Measurements from ENCODE around the gene COL17A1.

The COL17A1 gene

DNA sequence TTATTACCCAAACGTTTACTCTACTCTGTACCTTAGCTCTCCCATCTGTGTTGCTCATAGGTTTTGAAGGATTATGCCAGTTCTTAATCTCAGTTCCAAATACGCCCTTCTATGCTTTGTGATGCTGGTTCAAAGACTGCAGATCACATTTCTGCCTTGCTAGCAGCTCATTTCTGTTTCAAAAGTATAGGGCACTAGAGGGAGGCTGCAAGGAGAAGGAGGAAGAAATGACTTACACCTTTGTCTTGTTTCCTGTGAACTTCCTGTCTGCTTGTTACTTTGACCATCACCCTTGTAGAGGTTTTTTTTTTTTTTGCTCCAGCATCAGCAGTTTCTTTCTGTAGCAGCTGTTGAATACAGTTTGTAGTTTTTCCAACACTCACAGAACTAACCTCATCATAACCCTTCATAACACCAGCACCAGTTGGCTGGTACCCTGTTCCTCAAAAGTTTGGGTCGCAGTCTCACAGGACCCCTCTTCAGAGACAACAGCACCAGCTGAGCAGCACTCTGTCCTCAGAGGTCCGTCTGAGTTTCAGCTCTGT is 102.2 kb downstream of the COL17A1 start:
- H3K9ac ChIP-seq (ENCODE audit: low read depth, low read length) = peak overlapping the region; percentile 23
- H3K79me2 ChIP-seq (ENCODE audit: insufficient read depth, low read length) = peaks cover 95% of the 10 kb centered on the region
- H3K4me2 ChIP-seq (ENCODE audit: insufficient read depth, low read length) = peak overlapping the region; percentile 34

DNA sequence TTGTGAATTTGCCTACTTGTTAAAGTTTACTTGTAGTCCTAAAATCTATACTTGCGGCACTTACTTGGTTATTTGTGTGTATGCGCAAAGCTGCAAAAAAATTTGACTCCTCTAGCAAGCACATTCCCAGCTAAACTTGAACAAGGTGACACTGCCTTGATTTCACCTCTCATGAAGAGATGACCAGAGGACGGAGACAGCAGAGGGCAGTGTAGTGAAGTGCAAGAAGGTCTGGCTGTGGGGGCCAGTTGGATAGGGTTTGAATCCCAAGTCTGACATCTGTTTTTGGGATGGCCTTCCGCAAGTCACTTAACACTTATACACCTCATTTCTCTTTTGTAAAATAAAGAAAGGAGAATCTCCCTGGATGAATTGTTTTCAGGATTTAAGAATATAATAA is 103.0 kb downstream of the COL17A1 start:
- 0 out of 2 replicates have a peak overlapping the region, but pooled peaks have one; percentile 25 for H3K4me2 ChIP-seq (ENCODE audit: insufficient read depth, low read length)
- no peak overlapping the region for H3K4me3 ChIP-seq (ENCODE audit: low read depth in 1 of 2, low read length in 2 of 2)
- peaks cover 95% of the 10 kb centered on the region for H3K79me2 ChIP-seq (ENCODE audit: insufficient read depth, low read length)
- H3K9me3 ChIP-seq (ENCODE audit: insufficient read depth, low read length, severe bottlenecking) = no peaks in the 10 kb centered on the region
- peaks cover 26% of the 10 kb centered on the region for H3K4me1 ChIP-seq (ENCODE audit: insufficient read depth, low read length)
- no peaks in the 10 kb centered on the region for H3K36me3 ChIP-seq (ENCODE audit: insufficient read depth, low read length)
- no peaks in the 10 kb centered on the region for H3K27me3 ChIP-seq (ENCODE audit: insufficient read depth, low read length, poor library complexity)
- peaks cover 21% of the 10 kb centered on the region for H4K20me1 ChIP-seq (ENCODE audit: insufficient read depth, low read length)
- DNase-seq = no peak
- no peak overlapping the region for H3K9ac ChIP-seq (ENCODE audit: low read depth, low read length)
- no peak for ATAC-seq (ENCODE audit: insufficient read depth, low read depth)
- no peak overlapping the region for H3K27ac ChIP-seq (ENCODE audit: low read length)
- TF ChIP-seq, protein P1, sequence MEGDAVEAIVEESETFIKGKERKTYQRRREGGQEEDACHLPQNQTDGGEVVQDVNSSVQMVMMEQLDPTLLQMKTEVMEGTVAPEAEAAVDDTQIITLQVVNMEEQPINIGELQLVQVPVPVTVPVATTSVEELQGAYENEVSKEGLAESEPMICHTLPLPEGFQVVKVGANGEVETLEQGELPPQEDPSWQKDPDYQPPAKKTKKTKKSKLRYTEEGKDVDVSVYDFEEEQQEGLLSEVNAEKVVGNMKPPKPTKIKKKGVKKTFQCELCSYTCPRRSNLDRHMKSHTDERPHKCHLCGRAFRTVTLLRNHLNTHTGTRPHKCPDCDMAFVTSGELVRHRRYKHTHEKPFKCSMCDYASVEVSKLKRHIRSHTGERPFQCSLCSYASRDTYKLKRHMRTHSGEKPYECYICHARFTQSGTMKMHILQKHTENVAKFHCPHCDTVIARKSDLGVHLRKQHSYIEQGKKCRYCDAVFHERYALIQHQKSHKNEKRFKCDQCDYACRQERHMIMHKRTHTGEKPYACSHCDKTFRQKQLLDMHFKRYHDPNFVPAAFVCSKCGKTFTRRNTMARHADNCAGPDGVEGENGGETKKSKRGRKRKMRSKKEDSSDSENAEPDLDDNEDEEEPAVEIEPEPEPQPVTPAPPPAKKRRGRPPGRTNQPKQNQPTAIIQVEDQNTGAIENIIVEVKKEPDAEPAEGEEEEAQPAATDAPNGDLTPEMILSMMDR (IDR thresholded peaks at IDR 0.05; ENCODE audit: borderline replicate concordance, extremely low read depth, low read length, poor library complexity, severe bottlenecking) = no peak
- TF ChIP-seq EZH2 (IDR thresholded peaks at IDR 0.05; ENCODE audit: borderline replicate concordance, low read depth, low read length, severe bottlenecking) = no peak
- H2AFZ ChIP-seq (ENCODE audit: low read depth, low read length) = no peak overlapping the region

More for the DNA sequence above, 102.2 kb downstream of the COL17A1 start:
- TF ChIP-seq EZH2 (IDR thresholded peaks at IDR 0.05; ENCODE audit: borderline replicate concordance, low read depth, low read length, severe bottlenecking) = no peak
- TF ChIP-seq, protein P1 (IDR thresholded peaks at IDR 0.05; ENCODE audit: borderline replicate concordance, extremely low read depth, low read length, poor library complexity, severe bottlenecking) = no peak
- Histone ChIP-seq H2AFZ (ENCODE audit: low read depth, low read length) (no peak overlapping the region), H3K4me3 (ENCODE audit: low read depth in 1 of 2, low read length in 2 of 2) (no peak overlapping the region), H3K9me3 (ENCODE audit: insufficient read depth, low read length, severe bottlenecking) (no peaks in the 10 kb centered on the region), H3K27ac (ENCODE audit: low read length) (peak overlapping the region; percentile 73), H3K4me1 (ENCODE audit: insufficient read depth, low read length) (peaks cover 26% of the 10 kb centered on the region), H3K27me3 (ENCODE audit: insufficient read depth, low read length, poor library complexity) (no peaks in the 10 kb centered on the region), H3K36me3 (ENCODE audit: insufficient read depth, low read length) (no peaks in the 10 kb centered on the region), H4K20me1 (ENCODE audit: insufficient read depth, low read length) (peaks cover 21% of the 10 kb centered on the region)
- peak; percentile 95 for ATAC-seq (ENCODE audit: insufficient read depth, low read depth)
- DNase-seq = peak; percentile 32

Measured in DND-41 (cell line).